ENCODE measurements around the gene BEST3.
A peak's percentile ranks its signal among the peaks of the same experiment; 100 is the strongest.
"Not testable (repeated sequence)": the region's sequence is repeated elsewhere in the genome, so short reads cannot be mapped to it uniquely, and the experiment has no call there.

Gene BEST3

GRCh38 chr12:69688021-69688420 lies 11.1 kb downstream of the BEST3 start:
- DNase-seq (ENCODE audit: low spot score): no peak

GRCh38 chr12:69687390-69687789 lies 11.7 kb downstream of the BEST3 start:
- DNase-seq (ENCODE audit: low spot score): no peak

- DNase-seq (ENCODE audit: low spot score): no peak
Observed at GRCh38 chr12:69686731-69687130, 12.4 kb downstream of the BEST3 start.

- DNase-seq (ENCODE audit: low spot score): no peak
Observed at GRCh38 chr12:69685810-69686209, 13.3 kb downstream of the BEST3 start.

DNA sequence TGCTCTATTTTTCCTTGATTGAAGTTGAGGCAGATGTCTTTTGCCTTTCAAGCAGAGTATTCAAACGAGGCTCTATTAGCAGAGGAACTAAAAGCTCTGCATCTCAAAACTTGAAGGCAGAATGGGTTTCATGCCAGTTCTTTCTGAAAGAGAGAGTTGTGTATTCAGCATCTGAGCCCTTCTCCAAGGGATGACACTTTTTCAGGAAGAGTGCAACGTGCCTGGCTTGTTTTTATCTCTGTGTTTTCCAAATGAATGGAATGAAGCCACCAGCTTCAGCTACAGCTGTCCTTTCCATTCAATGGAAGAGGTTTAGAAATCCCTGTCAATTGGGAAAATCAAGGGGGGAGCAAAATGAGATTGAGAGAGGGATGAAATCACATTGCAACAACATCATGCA lies 14.6 kb downstream of the BEST3 start:
- DNase-seq (ENCODE audit: low spot score): no peak

DNA sequence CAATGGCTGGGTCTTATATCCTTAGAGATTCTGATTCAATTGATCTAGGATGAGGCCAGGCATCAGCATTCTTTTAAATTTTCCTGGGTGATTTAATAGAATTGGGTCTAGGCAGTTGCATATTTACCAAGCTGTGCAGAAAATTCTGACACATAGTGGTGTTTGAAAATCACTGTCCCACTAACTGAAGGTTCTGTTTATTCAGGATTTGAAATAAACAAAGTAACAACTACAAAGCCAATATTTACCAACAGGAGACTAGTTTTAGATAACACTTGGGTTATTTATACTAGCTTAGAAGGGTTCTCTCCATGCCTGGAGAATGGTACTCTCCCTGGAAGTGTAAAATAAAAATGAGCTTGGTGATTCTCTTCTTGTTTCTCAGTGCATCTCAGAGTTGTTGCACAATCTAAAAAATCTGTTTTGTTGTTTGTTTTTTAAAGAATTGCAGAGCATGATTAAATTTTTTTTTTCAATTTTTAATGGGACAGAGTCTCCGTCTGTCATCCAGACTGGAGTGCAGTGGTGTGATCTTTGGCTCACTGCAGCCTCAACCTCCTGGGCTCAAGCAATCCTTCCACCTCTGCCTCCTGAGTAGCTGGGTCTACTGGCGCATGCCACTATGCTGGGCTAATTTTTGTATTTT lies 16.9 kb downstream of the BEST3 start:
- no peak for DNase-seq (ENCODE audit: low spot score)

DNA sequence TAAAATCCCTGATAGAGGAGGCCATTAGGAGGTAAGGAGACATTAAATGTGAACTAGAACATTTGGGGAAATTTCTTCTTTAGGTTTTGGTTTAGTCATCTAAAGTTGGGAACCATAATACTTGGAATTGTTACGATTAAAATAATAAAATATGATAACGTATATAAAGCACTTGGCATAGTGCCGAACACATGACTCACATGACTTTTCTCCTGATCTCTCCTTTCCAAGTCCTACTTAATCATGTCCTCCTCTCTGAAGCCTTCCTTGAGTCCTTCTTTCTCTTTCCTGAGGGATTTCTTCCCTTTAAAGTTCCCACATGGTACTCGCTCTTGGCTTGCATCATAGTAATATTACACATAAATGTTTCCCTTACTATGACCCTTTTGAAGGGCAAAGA lies 20.0 kb downstream of the BEST3 start:
- DNase-seq (ENCODE audit: low spot score): no peak

DNA sequence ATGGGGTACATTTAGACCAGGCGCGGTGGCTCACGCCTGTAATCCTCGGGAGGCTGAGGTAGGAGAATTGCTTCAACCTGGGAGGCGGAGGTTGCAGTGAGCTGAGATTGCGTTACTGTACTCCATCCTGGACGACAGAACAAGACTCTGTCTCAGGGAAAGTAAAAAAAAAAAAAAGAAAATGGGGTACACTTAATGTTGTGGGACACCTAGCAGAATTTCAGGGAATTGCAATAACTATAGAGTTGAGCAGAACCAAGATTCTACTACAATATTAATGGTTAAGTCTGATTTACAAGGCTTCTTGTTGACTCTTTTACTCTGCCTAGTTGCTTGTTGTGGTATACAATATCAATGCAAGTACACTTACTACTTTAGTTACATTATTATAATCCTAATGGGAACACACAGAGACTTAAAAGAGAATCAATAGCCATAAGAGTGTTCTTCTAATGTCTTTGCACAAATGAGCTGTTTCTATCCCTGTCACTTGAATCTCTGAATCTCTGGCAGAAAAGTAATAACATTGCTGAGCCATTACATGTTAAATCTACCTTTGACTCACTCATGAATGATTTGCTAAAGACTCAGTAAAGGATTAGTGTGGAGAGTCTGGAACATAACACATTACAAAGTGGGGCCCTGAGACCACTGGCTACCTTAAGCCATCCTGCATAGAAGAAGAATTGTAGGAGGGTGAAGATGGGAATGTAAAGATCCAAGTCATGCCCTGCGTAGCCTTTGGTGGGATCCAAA lies 22.7 kb downstream of the BEST3 start:
- DNase-seq (ENCODE audit: low spot score): no peak

DNA sequence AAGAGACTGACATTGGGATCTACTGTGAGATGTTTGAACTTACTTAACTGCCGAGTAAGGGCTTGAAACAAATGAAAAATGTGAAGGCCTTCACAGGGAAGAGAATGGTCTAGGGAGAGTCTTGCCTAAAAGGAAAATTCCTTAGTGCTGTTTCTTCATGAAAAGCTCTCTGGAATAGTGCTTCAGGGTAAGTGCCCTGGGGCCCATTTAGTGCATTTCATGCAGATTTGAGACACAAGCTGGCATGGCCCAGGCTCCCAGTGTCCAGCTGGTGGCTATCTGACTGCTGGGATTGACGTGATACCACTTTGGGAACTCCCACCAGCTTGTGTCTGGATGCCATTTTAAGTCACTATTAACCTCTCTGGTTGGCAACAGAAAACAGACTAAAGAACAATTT lies 26.9 kb downstream of the BEST3 start:
- no peak for DNase-seq (ENCODE audit: low spot score)

- no peak for DNase-seq (ENCODE audit: low spot score)
Observed at GRCh38 chr12:69671597-69671996, 27.5 kb downstream of the BEST3 start.

GRCh38 chr12:69666798-69667197 lies 32.3 kb downstream of the BEST3 start:
- DNase-seq (ENCODE audit: low spot score): no peak

- not testable (repeated sequence) for DNase-seq (ENCODE audit: low spot score)
Observed at GRCh38 chr12:69664930-69665377, 34.1 kb downstream of the BEST3 start.

DNA sequence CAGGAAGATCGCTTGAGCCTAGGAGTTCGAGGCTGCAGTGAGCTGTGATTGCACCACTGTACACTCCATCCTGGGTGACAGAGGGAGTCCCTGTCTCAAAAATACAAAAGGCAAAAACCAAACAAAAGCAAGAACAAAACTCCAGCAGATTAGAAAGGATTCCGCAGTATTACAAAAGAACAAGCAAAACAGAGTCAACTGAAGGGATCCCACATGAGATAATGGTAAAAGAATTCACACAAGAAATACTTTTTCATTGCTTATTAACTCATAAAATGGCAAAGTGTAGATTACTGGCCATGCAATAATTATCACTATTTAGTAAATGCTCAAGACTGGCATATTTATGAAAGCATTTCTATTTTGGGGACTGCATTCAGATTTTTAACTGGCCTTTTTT lies 35.4 kb downstream of the BEST3 start:
- DNase-seq (ENCODE audit: low spot score): no peak

DNA sequence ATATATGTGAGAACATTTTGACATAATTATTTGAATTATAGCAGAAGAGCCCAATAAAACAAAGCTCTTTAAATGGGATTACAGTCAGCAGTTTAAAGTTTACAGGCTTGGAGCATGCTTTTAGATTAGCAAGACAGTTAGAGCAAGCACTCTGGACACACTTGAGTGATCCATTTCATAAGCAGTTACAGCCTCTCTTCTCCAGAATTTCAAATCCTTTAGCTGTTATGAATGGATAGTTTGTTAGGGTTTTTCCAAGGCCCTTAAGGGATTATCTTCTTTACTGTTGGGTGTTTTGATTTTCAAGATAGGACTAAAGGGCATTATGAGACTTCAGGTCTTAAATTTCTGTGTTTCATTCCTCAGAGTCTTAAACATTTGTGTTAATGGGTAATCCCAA lies 36.3 kb downstream of the BEST3 start:
- no peak for DNase-seq (ENCODE audit: low spot score)

GRCh38 chr12:69661386-69661785 lies 37.7 kb downstream of the BEST3 start:
- DNase-seq (ENCODE audit: low spot score): no peak

DNA sequence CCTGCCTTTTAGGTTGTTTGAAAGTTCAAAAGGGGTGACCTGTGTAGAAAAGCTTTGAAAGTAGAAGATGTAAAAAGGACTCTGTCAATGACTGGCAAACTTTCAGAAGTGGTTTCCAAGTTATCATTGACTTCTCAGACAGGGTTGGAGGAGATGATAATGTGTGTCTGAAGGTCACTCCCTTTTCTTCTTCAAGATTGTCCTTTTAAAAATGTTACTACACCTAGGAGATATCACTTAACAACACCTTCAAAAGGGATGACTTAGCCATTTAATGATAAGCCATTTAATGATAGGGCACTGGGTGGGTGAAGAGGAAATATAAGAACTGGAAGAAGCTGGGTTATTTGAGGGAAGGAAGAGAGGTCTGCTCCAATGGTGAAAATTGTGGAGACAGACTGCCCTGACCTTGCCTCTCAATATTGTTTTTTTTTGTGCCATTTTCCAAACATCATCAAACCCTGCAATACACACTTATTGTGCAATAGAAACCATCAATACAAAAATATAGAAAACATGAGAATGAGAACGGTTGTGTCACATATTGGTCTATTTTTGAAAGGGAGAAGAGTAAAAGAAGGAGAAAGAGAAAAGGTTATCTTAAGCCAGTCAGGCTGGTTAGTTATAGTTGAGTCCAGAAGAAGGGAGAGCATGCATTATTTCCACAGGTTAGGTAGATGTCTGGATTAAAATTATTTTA lies 38.8 kb downstream of the BEST3 start:
- no peak for DNase-seq (ENCODE audit: low spot score)

DNA sequence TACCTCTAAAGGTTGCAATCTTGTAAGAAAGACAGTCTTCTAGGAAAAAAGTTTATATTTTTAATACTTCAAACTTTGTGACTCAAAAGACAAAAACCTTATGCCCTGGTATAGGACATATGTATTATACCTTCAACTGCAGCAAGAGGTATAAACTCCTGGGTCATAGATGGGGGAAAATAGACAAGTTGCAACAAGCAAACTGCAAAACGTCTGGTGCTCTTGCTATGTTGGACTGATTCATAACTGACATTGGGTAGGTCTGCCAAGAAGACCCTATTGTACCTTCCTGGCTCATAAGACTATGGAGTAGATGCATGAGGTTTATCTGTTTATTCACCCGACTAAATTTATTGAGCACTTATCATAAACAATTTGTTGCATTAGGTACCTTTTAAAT lies 40.9 kb downstream of the BEST3 start:
- no peak for DNase-seq (ENCODE audit: low spot score)

DNA sequence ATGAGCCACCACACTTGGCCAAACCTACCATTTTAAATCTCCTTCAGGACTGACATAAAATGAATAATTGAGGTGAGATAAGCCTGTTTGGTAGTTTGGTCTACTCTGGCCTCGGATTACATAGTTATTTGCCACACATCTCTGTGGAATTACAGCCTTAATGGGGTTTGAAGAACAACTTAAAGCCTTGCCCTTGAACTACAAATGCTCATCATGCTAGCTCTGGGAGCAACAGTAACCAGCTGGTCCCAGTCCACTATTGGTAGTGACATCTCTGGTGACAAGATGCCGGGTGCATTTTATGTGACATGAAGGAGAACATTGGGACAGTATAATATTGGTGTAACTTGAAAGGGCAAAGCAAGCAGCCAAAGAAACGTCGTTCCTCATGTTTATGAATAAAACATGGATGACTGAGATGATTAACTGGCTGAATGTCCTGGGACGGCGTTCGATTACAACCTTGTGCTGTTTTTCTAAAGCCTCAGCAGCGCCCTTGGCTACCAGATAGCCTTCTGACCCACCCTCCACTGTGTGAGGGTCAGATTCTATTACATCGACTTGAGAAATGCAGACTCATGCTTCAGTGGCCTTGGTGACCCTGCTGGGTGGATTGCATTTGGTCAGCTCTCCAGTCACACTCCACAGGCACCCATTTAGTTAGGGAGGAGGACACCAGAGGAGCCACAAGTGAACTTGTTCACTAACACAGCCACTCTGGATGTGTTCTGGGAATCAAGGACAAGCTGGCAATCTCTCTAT lies 41.5 kb downstream of the BEST3 start:
- DNase-seq (ENCODE audit: low spot score): peak; percentile 20

- peak; percentile 67 for DNase-seq (ENCODE audit: low spot score)
Observed at GRCh38 chr12:69655616-69656340, 43.3 kb downstream of the BEST3 start.

DNA sequence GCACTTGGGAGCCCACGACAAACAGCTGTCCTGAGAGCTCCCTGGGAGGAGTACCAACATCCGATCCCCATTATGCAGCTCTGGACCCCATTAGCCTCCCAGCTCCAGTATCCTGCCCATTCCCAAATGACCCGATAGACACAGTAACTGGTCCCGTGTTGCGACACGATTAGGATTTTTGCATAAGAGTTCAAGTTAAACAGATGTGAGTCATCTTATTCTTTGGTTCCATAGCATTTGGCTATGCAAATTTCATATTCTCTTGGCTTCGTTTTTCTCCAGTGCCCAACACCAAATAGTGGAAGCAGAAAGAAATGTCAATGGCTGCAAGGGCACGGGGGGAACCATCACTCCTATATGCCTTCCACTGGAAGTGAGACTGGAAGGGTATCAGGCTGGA lies 45.4 kb downstream of the BEST3 start:
- DNase-seq (ENCODE audit: low spot score): no peak

DNA sequence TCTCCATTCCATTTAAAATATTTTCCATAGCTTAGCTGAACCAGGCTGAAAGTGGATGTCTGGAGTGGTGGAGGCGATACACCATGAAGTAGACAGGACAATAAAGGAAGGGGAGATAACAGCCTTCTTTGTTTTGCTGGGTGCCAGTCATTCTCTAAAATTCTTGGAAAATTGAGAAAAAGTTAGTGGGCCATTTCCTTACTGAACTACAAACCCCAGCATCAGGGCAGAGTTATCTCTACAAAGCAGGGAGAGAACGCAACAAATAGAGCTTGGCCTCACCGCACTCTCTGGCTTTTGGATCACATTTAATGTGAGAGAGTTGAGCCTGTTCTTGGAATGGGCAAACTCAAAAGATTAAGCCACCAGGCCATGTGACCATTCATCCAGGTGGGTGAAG lies 47.2 kb downstream of the BEST3 start:
- no peak for DNase-seq (ENCODE audit: low spot score)

GRCh38 chr12:69649529-69649928 lies 49.6 kb downstream of the BEST3 start:
- no peak for DNase-seq (ENCODE audit: low spot score)

All from AG08396 (cell line).